SK-N-SH (cell line): ENCODE data around the gene C11orf54. TPM values are rescaled to one million over a fixed set of nuclear protein-coding genes. Genes with fewer than 3 reads are reported as not detected.

ENCODE experiments used
- CTCF ChIA-PET: fragments of 300-600, 350-600 bp; formaldehyde crosslinking; extraction: SDS; loops from one replicate; lab custom pipeline; 2021; lab: Yijun Ruan, JAX
- POLR2A ChIA-PET: fragments of 350-600 bp; sonication (Branson Sonifier 250); formaldehyde crosslinking; extraction: SDS; loops from one replicate; lab custom pipeline; 2020; ENCODE audit warnings: antibody characterized with exemption, inconsistent platforms; lab: Yijun Ruan, JAX
- DNase-seq: peaks from one replicate; pipeline ENCODE4 v3.0.0; 2012
- H2AFZ ChIP-seq: fragments of 200-600 bp; sonication (generic); 2 replicates; pipeline ENCODE4 v1.8.1; 2016; ENCODE audit warnings: antibody characterized with exemption, mild to moderate bottlenecking, low read depth
- H3F3A ChIP-seq: fragments of 200-600 bp; sonication (generic); replicated peaks from 2 replicates; pipeline ENCODE3; 2016; ENCODE audit warnings: antibody characterized with exemption, mild to moderate bottlenecking; ENCODE audit not compliant: insufficient read depth
- H3K27ac ChIP-seq, 2 experiments: fragments of 200-500 bp in 1 of 2; fragments of 200-600 bp in 1 of 2; sonication (Bioruptor generic) in 1 of 2; sonication (generic), shearing (Covaris generic) in 1 of 2; 2 replicates each; pipeline versions ENCODE4 v1.5.1 to v1.6.1; 2014 to 2016; ENCODE audit warnings: low read depth in 2 of 2, inconsistent platforms in 1 of 2, low read length in 1 of 2, mild to moderate bottlenecking in 1 of 2, mixed read lengths in 1 of 2
- H3K27me3 ChIP-seq: fragments of 200-600 bp; sonication (generic), shearing (Covaris generic); 2 replicates; pipeline ENCODE4 v1.6.1; 2016; ENCODE audit warnings: mixed run types; ENCODE audit not compliant: insufficient read depth
- H3K36me3 ChIP-seq, 2 experiments: fragments of 200-500 bp in 1 of 2; fragments of 200-600 bp in 1 of 2; sonication (Bioruptor generic) in 1 of 2; sonication (generic) in 1 of 2; replicated peaks in 1 of 2; 2 replicates each; pipeline versions ENCODE3 to v1.5.1; 2014 to 2016; ENCODE audit warnings: low read length in 1 of 2, mild to moderate bottlenecking in 1 of 2; ENCODE audit not compliant: insufficient read depth in 2 of 2, control insufficient read depth in 1 of 2
- H3K4me1 ChIP-seq, 2 experiments: fragments of 200-500 bp in 1 of 2; fragments of 200-600 bp in 1 of 2; sonication (Bioruptor generic) in 1 of 2; sonication (generic), shearing (Covaris generic) in 1 of 2; 2 replicates each; pipeline versions ENCODE4 v1.5.1 to v1.6.1; 2014 to 2016; ENCODE audit warnings: low read depth in 1 of 2, low read length in 1 of 2, mixed run types in 1 of 2; ENCODE audit not compliant: insufficient read depth in 2 of 2, control insufficient read depth in 1 of 2
- H3K4me2 ChIP-seq: fragments of 200-600 bp; sonication (generic), shearing (Covaris generic); 2 replicates; pipeline ENCODE4 v1.6.1; 2017; ENCODE audit warnings: mixed run types
- H3K4me3 ChIP-seq, 2 experiments: fragments of 200-500 bp in 1 of 2; fragments of 200-600 bp in 1 of 2; sonication (Bioruptor generic) in 1 of 2; sonication (generic), shearing (Covaris generic) in 1 of 2; 2 replicates each; pipeline versions ENCODE4 v1.5.1 to v1.8.1; 2014 to 2016; ENCODE audit warnings: low read depth in 2 of 2, inconsistent platforms in 1 of 2, low read length in 1 of 2, mild to moderate bottlenecking in 1 of 2, mixed read lengths in 1 of 2, moderate library complexity in 1 of 2
- H3K79me2 ChIP-seq: fragments of 200-600 bp; sonication (generic); 2 replicates; pipeline ENCODE4 v1.8.1; 2017; ENCODE audit warnings: mild to moderate bottlenecking; ENCODE audit not compliant: insufficient read depth
- H3K9ac ChIP-seq: fragments of 200-600 bp; sonication (generic); 2 replicates; pipeline ENCODE4 v1.6.1; 2017; ENCODE audit warnings: mixed run types
- H3K9me2 ChIP-seq: fragments of 200-600 bp; sonication (generic); 2 replicates; pipeline ENCODE4 v1.6.1; 2017; ENCODE audit warnings: mixed run types
- H3K9me3 ChIP-seq: fragments of 200-600 bp; sonication (generic); 2 replicates; pipeline ENCODE4 v1.6.1; 2017; ENCODE audit warnings: mixed run types, mild to moderate bottlenecking, moderate library complexity
- H4K20me1 ChIP-seq: fragments of 200-600 bp; sonication (generic); 2 replicates; pipeline ENCODE4 v1.6.1; 2017; ENCODE audit warnings: mild to moderate bottlenecking, mixed run types; ENCODE audit not compliant: insufficient read depth
- CHD2 ChIP-seq: fragments of 150-350 bp; IDR thresholded peaks from 2 replicates; pipeline ENCODE4 v1.6.1; 2018; ENCODE audit warnings: low read length; ENCODE audit not compliant: partially characterized antibody
- EP300 ChIP-seq, 2 experiments: IDR thresholded peaks; 2 replicates each; pipeline versions ENCODE4 v1.4.0 to v1.6.1; 2012; ENCODE audit warnings: borderline replicate concordance in 1 of 2, low read depth in 1 of 2, low read length in 1 of 2
- FOXJ3 ChIP-seq: sonication (generic); formaldehyde crosslinking; IDR thresholded peaks from 2 replicates; pipeline ENCODE4 v1.5.1; 2020; ENCODE audit warnings: mild to moderate bottlenecking, missing genetic modification reagents
- FOXM1 ChIP-seq: IDR thresholded peaks from 2 replicates; pipeline ENCODE4 v1.4.0; 2012; ENCODE audit warnings: low read depth, mild to moderate bottlenecking
- IRF3 ChIP-seq: fragments of 150-350 bp; IDR thresholded peaks from 2 replicates; pipeline ENCODE4 v1.6.1; 2016; ENCODE audit warnings: mild to moderate bottlenecking, low read depth, low read length
- JUND ChIP-seq: IDR thresholded peaks from 2 replicates; pipeline ENCODE4 v1.4.0; 2012
- NRF1 ChIP-seq: IDR thresholded peaks from 2 replicates; pipeline ENCODE4 v1.6.1; 2012; ENCODE audit warnings: low read depth, mild to moderate bottlenecking, low read length
- PBX3 ChIP-seq: IDR thresholded peaks from 2 replicates; pipeline ENCODE4; 2012
- POLR2AphosphoS5 ChIP-seq: IDR thresholded peaks from 2 replicates; pipeline ENCODE4 v1.6.1; 2012; ENCODE audit warnings: low read depth, low read length
- RAD21 ChIP-seq: IDR thresholded peaks from 2 replicates; pipeline ENCODE4 v1.6.1; 2012; ENCODE audit warnings: mild to moderate bottlenecking, low read length
- SIN3A ChIP-seq: IDR thresholded peaks from 2 replicates; pipeline ENCODE4 v1.6.1; 2012; ENCODE audit warnings: low read depth, mild to moderate bottlenecking, low read length, moderate library complexity, borderline replicate concordance
- TAF1 ChIP-seq: IDR thresholded peaks from 2 replicates; pipeline ENCODE4 v1.6.1; 2012; ENCODE audit warnings: low read depth, mild to moderate bottlenecking, low read length, moderate library complexity, borderline replicate concordance
- TCF12 ChIP-seq: IDR thresholded peaks from 2 replicates; pipeline ENCODE4 v1.4.0; 2012
- TEAD4 ChIP-seq: IDR thresholded peaks from 2 replicates; pipeline ENCODE4 v1.4.0; 2012; ENCODE audit warnings: mild to moderate bottlenecking, borderline replicate concordance; ENCODE audit not compliant: insufficient read depth
- USF1 ChIP-seq: IDR thresholded peaks from 2 replicates; pipeline ENCODE4 v1.4.0; 2012; ENCODE audit warnings: low read depth, borderline replicate concordance
- YY1 ChIP-seq: IDR thresholded peaks from 2 replicates; pipeline ENCODE4 v1.4.0; 2012; ENCODE audit warnings: low read depth, mild to moderate bottlenecking
- WGBS: methylation state at CpG from one replicate; pipeline ENCODE4 v1.1.6; 2017; ENCODE audit warnings: low lambda C conversion rate; 5-methylcytosine and 5-hydroxymethylcytosine counted together
- polyA plus RNA-seq, 3 experiments: library from polyadenylated mRNA; depleted of rRNA; stranded (reverse); fragments of >200 nt; gene quantifications; 2 replicates each; pipeline ENCODE4 v1.2.3, GENCODE V29; 2012
- TF ChIP-seq, protein P1 (sequence below): fragments of 150-350 bp; IDR thresholded peaks from 2 replicates; pipeline ENCODE4 v1.6.1; 2017; ENCODE audit warnings: antibody characterized with exemption, low read length, low read depth, borderline replicate concordance
- TF ChIP-seq, protein P2 (sequence below): IDR thresholded peaks from 2 replicates; pipeline ENCODE4 v1.4.0; 2012; ENCODE audit warnings: low read depth

The C11orf54 gene
- polyA plus RNA-seq, 1 of the 3 experiments (the other 2 are of a cell fraction) = 7.7 TPM

DNA sequence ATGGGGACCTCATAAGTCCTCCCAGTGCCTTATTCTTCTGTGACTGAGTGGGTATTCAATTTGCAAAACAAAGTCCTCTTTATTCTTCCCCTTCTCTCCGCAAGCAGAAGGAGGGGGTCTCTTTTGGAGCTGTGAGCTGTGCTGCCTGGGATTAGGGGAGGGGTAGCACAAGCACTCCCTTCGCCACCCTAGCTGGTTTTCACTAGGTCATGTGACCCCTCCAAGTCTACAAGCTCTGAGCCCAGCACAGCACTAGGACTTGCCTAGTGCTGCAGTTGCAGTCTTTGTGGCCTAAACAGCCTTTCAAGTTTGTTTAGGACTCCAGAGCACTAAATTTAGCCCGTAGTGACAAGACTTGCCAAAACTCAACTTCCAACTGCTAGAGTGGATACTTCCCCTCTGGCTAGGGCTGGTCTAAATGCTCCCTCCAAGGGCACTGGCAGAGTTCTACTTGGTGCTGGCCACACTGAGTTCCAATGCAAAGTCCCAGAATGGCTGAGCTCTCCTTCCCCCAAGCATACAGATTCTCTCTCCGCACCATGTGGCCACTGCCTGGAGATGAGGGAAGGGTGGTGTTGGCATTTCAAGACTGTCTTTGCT, 25.6 kb upstream of the C11orf54 start:
- peaks cover 4% of the 10 kb centered on the region for H3F3A ChIP-seq
- peaks cover 6% of the 10 kb centered on the region; the same call in 1 of the 2 replicates for H3K9me3 ChIP-seq
- DNase-seq = no peak
- no peaks in the 10 kb centered on the region for H3K4me1 ChIP-seq
- H3K9ac ChIP-seq = no peak overlapping the region
- H3K27ac ChIP-seq = no peak overlapping the region
- no peaks in the 10 kb centered on the region for H4K20me1 ChIP-seq
- 100% methylated on average over 3 of the region's 4 CpGs for WGBS
- TF ChIP-seq POLR2AphosphoS5 = no peak
- TF ChIP-seq SIN3A = no peak
- TF ChIP-seq FOXJ3 = no peak
- TF ChIP-seq TCF12 = no peak
- TF ChIP-seq FOXM1 = no peak
- TF ChIP-seq IRF3 = no peak
- TF ChIP-seq, protein P1, sequence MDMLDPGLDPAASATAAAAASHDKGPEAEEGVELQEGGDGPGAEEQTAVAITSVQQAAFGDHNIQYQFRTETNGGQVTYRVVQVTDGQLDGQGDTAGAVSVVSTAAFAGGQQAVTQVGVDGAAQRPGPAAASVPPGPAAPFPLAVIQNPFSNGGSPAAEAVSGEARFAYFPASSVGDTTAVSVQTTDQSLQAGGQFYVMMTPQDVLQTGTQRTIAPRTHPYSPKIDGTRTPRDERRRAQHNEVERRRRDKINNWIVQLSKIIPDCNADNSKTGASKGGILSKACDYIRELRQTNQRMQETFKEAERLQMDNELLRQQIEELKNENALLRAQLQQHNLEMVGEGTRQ = no peak
- TF ChIP-seq CHD2 = no peak
- no peak for TF ChIP-seq YY1
- TF ChIP-seq NRF1 = no peak
- no peak for TF ChIP-seq EP300 (IDR thresholded peaks at IDR 0.05; ENCODE audit: borderline replicate concordance in 1 of 2, low read depth in 1 of 2, low read length in 1 of 2)
- no peak for TF ChIP-seq PBX3
- TF ChIP-seq JUND = no peak
- no peak for TF ChIP-seq TEAD4
- no peak overlapping the region for H3K4me3 ChIP-seq
- H3K27me3 ChIP-seq = no peaks in the 10 kb centered on the region
- H3K4me2 ChIP-seq = no peak overlapping the region
- CTCF ChIA-PET = no interaction called here
- POLR2A ChIA-PET = no interaction called here
- H3K36me3 ChIP-seq = peaks cover 31 to 47% of the 10 kb centered on the region in 2 experiments
- peaks cover 38% of the 10 kb centered on the region for H3K79me2 ChIP-seq
- no peaks in the 10 kb centered on the region for H3K9me2 ChIP-seq
- no peak overlapping the region for H2AFZ ChIP-seq

DNA sequence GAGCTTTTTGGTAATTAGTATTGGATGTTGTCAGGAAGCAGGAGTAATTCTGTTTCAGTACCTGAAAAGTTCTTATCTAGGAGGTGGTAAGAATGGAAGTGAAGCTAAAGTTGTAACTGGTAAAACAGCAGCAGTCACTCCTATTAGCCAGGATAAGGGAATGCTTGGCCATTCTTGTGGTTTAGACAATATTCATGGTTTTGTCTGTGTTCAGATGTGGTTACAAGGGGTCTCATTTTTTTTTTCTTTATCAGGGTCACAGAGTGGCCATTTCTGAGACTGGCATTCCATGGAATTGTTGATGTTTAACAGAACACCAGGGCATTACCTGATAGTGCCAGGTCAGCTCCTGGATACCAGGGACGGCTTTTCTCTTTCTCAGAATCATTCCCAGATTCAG, 24.0 kb upstream of the C11orf54 start:
- Histone ChIP-seq H3K9me3 (no peaks in the 10 kb centered on the region), H3K4me1 (no peaks in the 10 kb centered on the region), H3K27ac (no peak overlapping the region), H4K20me1 (no peaks in the 10 kb centered on the region), H3F3A (peaks cover 4% of the 10 kb centered on the region), H3K9ac (no peak overlapping the region), H2AFZ (no peak overlapping the region), H3K79me2 (peaks cover 23% of the 10 kb centered on the region), H3K4me2 (no peak overlapping the region), H3K27me3 (no peaks in the 10 kb centered on the region), H3K36me3 (peaks cover 34 to 46% of the 10 kb centered on the region in 2 experiments), H3K9me2 (no peaks in the 10 kb centered on the region)
- no peak for DNase-seq
- CTCF ChIA-PET = interaction anchor here (0.9 to 1.4 kb wide), 2 partner anchors 22 to 90 kb away, joined by 3 to 4 read pairs; no protein-coding TSS in a partner anchor
- POLR2A ChIA-PET = no interaction called here
- WGBS = 92% methylated on average over 1 of the region's 1 CpG
- TF ChIP-seq CHD2 (no peak), IRF3 (no peak), TAF1 (no peak), FOXM1 (no peak), USF1 (no peak), RAD21 (no peak), TEAD4 (no peak), YY1 (no peak)
- TF ChIP-seq, protein P2, sequence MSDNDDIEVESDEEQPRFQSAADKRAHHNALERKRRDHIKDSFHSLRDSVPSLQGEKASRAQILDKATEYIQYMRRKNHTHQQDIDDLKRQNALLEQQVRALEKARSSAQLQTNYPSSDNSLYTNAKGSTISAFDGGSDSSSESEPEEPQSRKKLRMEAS = no peak
- TF ChIP-seq, all 33 proteins: peak for 0
- H3K4me3 ChIP-seq = no peak overlapping the region
